Activated T-cell treated with anti-CD3 and anti-CD28 coated beads, Interleukin-2, amount 50 U/mL, for 72 hours (primary cell): ENCODE results near the gene DAGLA. TPM values are rescaled to one million over a fixed set of nuclear protein-coding genes. Genes with fewer than 3 reads are reported as not detected.

ENCODE experiments used
- ATAC-seq, 2 donors: fragments of 150-1000 bp; cut with Tn5 transposase; replicated peaks in 1 of 2; 2 replicates each; pipeline ENCODE4 v1.10.0; 2021; ENCODE audit warnings: moderate library complexity in 2 of 2, mild to moderate bottlenecking in 1 of 2
- DNase-seq, 2 donors: peaks; one replicate each; pipeline ENCODE4 v3.0.0; 2021 to 2022; ENCODE audit warnings: mixed read lengths in 1 of 2
- H3K27ac Mint-ChIP-seq: one replicate; pipeline ENCODE4 v1.8.0; 2022; ENCODE audit warnings: mild to moderate bottlenecking, moderate library complexity, mixed read lengths
- H3K27me3 Mint-ChIP-seq: one replicate; pipeline ENCODE4 v1.8.0; 2022; ENCODE audit warnings: low read depth, mixed read lengths
- H3K36me3 Mint-ChIP-seq, 2 donors: one replicate each; pipeline ENCODE4 v1.8.0; 2022; ENCODE audit warnings: mixed read lengths in 2 of 2, mild to moderate bottlenecking in 1 of 2; ENCODE audit not compliant: insufficient read depth in 2 of 2
- H3K4me1 Mint-ChIP-seq: one replicate; pipeline ENCODE4 v1.8.0; 2022; ENCODE audit warnings: low read depth, mixed read lengths
- H3K4me3 Mint-ChIP-seq, 2 donors: one replicate each; pipeline ENCODE4 v1.8.0; 2022; ENCODE audit warnings: mild to moderate bottlenecking in 2 of 2, mixed read lengths in 2 of 2, moderate library complexity in 2 of 2
- H3K9me3 Mint-ChIP-seq, 2 donors: one replicate each; pipeline ENCODE4 v1.8.0; 2022; ENCODE audit warnings: mixed read lengths in 2 of 2
- total RNA-seq, 2 donors: library from RNA; stranded (reverse); gene quantifications; one replicate each; pipeline ENCODE4 v1.2.3, GENCODE V29; 2022

Gene DAGLA
- total RNA-seq, 2 donors from 2014 or later: 0.05 to 0.09 TPM

DNA sequence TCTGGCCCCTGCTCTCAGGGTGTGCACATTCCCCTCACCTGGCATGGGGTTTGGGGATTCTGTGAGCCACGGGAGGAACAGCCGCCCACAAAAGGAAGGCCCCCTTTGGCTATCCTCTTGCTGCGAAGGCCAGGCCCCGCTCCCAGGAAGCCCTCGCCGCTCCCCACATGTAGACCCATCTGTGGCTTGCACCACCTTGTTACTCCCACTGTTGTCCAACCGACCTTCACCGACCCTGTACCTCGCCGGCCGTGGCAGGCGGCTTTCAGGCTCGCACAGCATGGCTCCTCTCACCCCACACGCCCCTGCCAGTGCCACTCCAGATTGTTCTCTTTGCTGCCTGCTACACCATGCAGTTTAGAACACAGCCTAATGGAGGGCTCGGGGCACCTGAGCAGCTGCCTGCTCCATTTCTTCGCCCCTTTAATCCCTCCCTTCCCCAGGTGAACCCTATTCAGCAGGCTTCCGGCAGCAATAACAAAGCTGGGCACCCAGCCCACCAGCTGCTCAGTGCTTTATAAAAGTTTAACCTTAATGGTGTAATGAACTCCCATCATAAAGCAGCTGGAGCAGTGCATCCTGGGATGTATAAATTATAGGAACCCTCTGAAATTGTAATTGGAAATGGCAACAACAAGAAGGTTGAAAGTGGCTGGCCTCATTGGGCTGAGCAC is 10.7 kb downstream of the DAGLA start:
- Mint-ChIP-seq H3K9me3 (no peaks in the 10 kb centered on the region), H3K36me3 (no peaks in the 10 kb centered on the region), H3K4me3 (no peak overlapping the region), H3K4me1 (peaks cover 6% of the 10 kb centered on the region), H3K27ac (no peak overlapping the region), H3K27me3 (no peaks in the 10 kb centered on the region)
- DNase-seq: no peak
- ATAC-seq: no peak

DNA sequence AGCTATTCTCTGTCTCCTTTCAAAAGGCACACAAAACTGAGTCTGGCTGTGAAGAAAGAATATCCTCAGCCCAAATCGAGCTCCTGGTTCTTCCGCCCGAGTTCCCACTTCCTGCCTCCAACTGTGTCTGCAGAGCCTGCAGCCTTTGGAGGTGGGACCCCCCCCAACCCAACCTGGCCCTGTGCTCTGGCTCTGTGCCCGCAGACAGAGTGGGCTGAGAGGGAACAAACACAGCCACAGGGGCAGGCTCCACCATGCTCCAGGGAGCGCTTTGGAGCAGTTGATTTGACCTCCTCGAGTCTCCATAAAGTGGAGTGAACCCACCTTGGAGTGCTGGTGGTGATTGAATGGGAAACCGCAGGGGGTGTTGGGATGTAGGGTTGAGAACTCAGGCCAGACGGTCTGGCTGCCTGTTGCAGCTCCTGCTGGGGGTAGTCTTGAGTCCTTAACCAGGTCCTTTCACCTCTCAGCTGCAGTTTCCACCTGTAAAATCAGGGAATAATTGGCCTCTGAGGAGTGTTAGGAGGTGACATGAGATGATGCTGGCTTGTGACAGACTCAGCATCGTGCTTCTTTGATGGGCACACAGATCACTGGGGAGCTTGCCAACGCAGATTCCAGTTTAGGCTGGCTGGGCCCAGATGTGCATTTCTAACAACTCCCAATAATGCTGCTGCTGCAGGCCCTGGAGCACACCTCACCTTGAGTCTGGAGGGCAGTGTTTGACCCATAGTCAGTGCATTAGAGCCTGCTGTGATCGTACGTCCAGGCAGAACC is 11.4 kb downstream of the DAGLA start:
- Mint-ChIP-seq H3K9me3 (no peaks in the 10 kb centered on the region), H3K4me3 (no peak overlapping the region), H3K27me3 (no peaks in the 10 kb centered on the region), H3K27ac (no peak overlapping the region), H3K4me1 (peaks cover 11% of the 10 kb centered on the region), H3K36me3 (no peaks in the 10 kb centered on the region)
- ATAC-seq: no peak
- no peak for DNase-seq

DNA sequence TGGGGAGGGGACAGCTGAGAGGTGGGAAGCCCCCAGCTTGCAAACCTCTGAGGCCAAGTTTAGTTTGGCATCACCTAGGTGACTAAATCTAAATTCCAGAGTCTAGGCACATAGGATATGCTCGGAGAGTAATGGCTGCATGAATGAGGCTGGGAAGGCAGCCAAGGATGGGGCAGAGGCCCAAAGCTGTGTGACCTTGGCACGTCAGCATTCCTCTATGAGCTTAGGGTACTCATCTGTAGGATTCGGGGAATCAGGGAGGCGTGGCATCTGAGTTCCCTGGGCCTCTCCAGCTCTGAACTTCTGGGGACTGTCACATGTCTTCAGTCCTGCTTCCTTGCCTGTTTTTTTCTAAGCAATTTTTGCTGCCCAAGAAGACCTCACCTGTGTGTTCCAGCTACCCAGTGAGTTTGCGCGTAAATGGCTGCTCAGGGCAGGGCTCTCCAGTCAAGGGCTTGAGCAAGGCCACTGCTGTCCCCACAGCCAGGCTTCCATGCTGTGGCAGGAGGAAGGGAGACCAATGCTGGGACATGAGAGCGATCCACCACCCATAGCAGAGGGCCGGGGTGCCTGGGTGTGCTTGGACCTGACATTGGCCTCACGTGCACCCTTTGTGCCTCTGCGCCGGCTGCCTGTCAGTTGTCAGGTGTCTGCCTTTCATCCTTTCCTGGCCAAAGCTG is 13.9 kb downstream of the DAGLA start:
- no peaks in the 10 kb centered on the region for H3K27me3 Mint-ChIP-seq
- no peaks in the 10 kb centered on the region for H3K9me3 Mint-ChIP-seq
- peaks cover 20% of the 10 kb centered on the region for H3K4me1 Mint-ChIP-seq
- no peaks in the 10 kb centered on the region for H3K36me3 Mint-ChIP-seq
- ATAC-seq: no peak
- no peak overlapping the region for H3K4me3 Mint-ChIP-seq
- H3K27ac Mint-ChIP-seq: no peak overlapping the region
- no peak for DNase-seq

DNA sequence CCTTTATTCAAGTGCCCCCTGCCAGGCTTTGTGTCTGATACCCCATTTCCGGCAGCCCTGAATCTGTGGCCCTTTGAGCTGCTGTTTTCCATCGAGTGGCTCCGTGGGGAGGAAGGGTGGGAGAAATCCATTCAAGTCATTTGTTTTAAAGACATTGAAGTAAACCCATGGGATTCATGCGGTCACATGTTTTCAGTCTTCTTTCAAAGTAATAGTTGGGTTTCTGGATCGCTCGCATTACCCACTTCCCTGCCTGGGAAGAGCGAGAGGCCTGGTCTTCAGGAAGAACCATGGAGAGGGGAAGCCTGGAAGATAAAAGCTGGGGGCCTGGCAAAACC is 14.4 kb downstream of the DAGLA start:
- no peak for DNase-seq
- Mint-ChIP-seq H3K27me3 (no peaks in the 10 kb centered on the region), H3K36me3 (no peaks in the 10 kb centered on the region), H3K4me1 (peaks cover 20% of the 10 kb centered on the region), H3K27ac (no peak overlapping the region), H3K4me3 (no peak overlapping the region), H3K9me3 (no peaks in the 10 kb centered on the region)
- no peak for ATAC-seq

DNA sequence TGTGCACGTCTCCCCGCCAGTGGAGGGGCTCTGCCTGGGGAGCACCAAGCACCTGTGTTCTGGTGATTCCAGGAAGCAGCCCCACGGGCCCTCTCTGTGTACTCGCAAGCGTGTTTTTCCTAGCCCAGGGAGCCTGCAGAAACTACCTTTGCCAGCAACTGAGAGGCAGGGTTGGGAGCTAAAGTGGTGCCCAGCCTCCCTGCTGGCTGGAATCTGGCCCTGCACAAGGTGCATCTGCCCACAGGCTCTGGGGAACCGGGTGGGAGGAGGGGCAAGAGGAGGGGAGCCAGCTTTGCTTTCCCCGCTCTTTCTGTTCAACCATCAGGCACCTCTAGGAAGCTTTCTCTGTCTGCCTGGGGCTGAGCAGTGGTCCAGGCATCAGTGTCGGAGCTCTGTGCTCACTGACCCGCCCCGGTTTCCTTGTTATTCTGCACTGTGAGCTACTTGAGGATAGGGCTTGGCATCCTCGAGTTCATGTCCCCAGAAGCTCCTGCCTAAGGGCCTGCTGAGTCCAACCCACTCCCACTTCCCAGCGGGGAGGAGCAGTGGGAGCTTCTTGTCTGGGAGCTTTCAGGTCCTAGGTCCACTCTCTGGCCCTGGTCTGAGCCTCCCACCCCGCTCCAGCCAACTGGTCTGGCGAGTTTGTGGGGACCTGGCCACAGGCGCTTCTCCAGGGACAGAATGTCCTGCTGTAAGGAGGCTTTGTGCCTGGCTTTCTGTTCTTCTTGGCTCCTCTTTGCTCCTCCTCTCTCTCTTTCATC is 14.9 kb downstream of the DAGLA start:
- Mint-ChIP-seq H3K27me3 (no peaks in the 10 kb centered on the region), H3K36me3 (no peaks in the 10 kb centered on the region), H3K4me3 (peak overlapping the region; percentile 33 to 66), H3K27ac (no peak overlapping the region), H3K9me3 (no peaks in the 10 kb centered on the region), H3K4me1 (peaks cover 20% of the 10 kb centered on the region)
- ATAC-seq (no peak), DNase-seq (no peak)

DNA sequence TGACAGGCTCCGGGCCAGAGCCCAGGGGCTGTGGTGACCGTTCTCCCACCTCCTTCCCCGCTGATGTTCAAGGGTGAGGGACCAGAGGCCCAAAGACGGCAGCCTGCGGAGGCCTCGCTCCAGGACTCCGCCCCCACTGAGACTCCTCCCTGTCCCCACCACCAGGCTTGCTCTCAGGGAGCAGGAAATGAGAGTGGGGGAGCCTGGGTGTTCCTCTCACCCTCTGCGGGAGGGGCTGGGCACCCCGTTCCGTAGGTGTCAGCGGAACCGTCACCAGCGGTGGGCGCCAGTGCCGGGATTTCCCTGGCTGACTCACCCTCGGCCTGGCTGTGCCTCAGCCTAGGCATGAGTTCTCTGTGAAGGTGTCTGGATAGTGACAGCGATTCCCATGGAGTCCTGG is 15.7 kb downstream of the DAGLA start:
- Mint-ChIP-seq H3K4me1 (peaks cover 20% of the 10 kb centered on the region), H3K36me3 (no peaks in the 10 kb centered on the region), H3K27me3 (no peaks in the 10 kb centered on the region), H3K9me3 (no peaks in the 10 kb centered on the region), H3K4me3 (peak overlapping the region; percentile 33 to 66), H3K27ac (peak overlapping the region; percentile 88)
- ATAC-seq (peak; percentile 99), DNase-seq (peak; percentile 92 to 94)

DNA sequence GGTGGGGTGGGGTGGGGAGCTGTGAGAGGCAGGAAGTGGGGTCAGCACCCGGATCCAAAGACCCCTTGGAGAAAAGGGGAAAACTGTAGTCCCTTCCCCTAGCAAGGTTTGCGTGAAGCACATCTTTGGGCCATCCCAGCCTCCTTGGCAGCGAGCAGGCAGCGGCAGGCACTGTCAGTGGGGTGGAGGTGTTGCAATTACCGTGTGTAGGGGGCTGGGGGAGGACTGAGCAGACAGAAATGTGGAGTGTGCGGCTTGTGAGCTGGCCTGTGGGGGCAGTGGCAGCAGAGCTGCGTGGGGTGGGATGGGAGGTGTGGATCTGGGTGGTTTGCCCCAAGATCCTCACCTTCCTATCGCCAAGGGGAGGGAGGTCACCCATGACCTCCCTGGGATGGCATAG is 16.4 kb downstream of the DAGLA start:
- H3K4me1 Mint-ChIP-seq: peaks cover 20% of the 10 kb centered on the region
- ATAC-seq: no peak
- peak overlapping the region; percentile 16 for H3K27ac Mint-ChIP-seq

DNA sequence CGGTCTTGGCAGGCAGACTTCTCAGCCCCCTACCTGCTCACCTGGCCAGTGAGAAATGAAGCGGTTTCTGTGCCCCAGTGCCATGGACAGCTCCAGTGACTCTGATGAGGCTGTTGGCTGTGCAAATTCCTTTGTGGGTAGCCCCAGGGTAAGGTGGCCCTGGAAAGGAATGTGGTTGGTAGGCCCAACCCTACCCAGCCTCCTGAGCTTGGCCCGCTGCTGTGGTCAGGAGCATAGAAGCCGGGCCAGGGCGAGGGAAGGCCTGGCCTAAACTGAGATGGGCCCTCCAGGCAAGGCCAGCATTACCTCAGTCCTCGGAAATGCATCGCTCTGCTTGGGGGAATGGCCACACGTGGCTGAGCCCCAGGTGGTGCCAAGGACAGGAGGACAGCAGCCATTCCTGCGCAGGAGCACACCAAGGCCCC is 16.9 kb downstream of the DAGLA start:
- Mint-ChIP-seq H3K9me3 (no peaks in the 10 kb centered on the region), H3K4me3 (no peak overlapping the region), H3K27me3 (no peaks in the 10 kb centered on the region), H3K4me1 (peaks cover 20% of the 10 kb centered on the region), H3K36me3 (no peaks in the 10 kb centered on the region), H3K27ac (no peak overlapping the region)
- DNase-seq (no peak), ATAC-seq (no peak)

More for the DNA sequence above, 16.4 kb downstream of the DAGLA start:
- no peaks in the 10 kb centered on the region for H3K9me3 Mint-ChIP-seq
- no peak for DNase-seq
- no peaks in the 10 kb centered on the region for H3K36me3 Mint-ChIP-seq
- H3K27me3 Mint-ChIP-seq: no peaks in the 10 kb centered on the region
- H3K4me3 Mint-ChIP-seq: no peak overlapping the region

DNA sequence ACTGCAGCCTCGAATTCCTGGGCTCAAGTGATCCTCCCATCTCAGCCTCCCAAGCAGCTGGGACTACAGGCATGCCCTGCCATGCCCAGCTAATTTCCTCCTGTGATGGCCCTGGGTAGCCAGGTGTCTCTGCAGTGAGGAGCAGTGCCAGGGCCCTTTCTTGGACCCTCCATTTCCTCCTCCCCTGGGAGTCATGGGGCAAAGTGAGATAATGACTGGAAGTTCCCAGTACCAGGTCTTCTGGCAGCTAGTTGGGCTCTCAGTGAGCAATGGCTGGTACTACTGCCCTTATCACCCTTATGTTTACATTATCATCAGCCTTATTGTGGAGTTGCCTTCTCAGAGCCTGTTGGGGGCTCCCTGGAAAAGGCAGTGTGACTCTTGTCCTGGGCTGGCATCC is 17.6 kb downstream of the DAGLA start:
- ATAC-seq (no peak), DNase-seq (no peak)
- H3K27me3 Mint-ChIP-seq: no peaks in the 10 kb centered on the region
- H3K4me1 Mint-ChIP-seq: peaks cover 24% of the 10 kb centered on the region
- H3K9me3 Mint-ChIP-seq: no peaks in the 10 kb centered on the region
- no peaks in the 10 kb centered on the region for H3K36me3 Mint-ChIP-seq
- no peak overlapping the region for H3K4me3 Mint-ChIP-seq
- H3K27ac Mint-ChIP-seq: no peak overlapping the region

DNA sequence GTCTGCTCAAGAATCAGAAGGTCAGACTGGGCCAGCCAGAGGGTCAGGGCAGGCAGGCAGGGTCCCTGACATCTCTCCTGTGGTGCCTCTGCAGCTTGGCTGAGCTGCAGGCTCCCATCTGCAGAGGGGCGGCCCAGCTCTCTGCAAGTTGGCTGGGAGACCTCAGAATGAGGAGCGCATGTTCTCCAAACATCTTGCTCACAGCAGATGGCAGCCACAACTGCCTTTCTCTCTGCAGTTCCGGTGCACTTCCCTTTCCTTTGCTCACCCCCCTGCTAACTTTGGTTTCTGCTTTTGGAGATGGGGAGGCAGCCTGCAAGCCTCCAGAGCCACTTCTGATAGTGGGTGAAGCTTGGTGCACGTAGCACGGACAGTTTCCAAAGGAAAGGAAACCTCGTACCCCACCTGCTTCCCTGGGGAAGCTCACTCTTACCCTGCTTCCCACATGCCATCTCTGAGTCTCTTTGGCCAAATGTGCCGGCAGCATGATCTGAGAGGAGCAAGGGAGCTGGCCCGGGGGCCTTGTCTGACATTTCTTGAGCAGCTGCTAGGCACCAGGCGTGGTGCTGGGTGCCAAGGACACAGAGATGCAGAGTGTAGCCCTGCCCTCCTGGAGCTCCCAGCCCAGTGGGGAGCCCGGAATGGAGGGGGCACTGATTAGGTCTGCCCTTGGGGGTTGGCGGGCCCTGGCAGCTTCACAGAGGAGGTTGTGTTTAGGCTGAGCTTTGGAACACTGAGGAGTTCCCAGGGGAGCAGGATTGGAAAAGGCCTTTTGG is 18.2 kb downstream of the DAGLA start:
- ATAC-seq (no peak), DNase-seq (no peak)
- Mint-ChIP-seq H3K27ac (no peak overlapping the region), H3K27me3 (no peaks in the 10 kb centered on the region), H3K36me3 (no peaks in the 10 kb centered on the region), H3K4me1 (peaks cover 28% of the 10 kb centered on the region), H3K9me3 (no peaks in the 10 kb centered on the region), H3K4me3 (no peak overlapping the region)

DNA sequence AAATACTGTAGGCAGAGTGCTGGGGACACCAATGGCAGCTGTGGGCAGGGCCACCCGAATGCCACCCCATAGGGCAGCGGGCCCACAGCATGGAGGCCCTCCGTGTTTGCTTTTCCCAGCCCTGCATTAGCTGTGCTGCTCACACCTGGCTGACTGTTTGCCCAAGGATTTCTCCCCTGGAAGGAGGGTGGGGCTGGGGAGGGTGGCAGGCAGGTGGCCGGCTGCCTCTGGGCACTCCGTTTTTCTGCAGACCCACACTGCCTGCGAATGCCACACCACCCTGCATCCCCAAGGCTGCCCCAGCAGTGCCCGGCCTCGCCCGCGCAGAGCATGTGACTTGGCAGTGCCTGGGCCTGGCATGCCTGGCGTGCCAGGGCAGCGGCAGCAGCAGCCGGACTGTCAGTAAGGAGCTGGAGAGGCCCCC is 19.6 kb downstream of the DAGLA start:
- no peaks in the 10 kb centered on the region for H3K27me3 Mint-ChIP-seq
- DNase-seq: no peak
- H3K4me1 Mint-ChIP-seq: peaks cover 28% of the 10 kb centered on the region
- H3K4me3 Mint-ChIP-seq: no peak overlapping the region
- H3K27ac Mint-ChIP-seq: no peak overlapping the region
- no peaks in the 10 kb centered on the region for H3K9me3 Mint-ChIP-seq
- no peaks in the 10 kb centered on the region for H3K36me3 Mint-ChIP-seq
- no peak for ATAC-seq

DNA sequence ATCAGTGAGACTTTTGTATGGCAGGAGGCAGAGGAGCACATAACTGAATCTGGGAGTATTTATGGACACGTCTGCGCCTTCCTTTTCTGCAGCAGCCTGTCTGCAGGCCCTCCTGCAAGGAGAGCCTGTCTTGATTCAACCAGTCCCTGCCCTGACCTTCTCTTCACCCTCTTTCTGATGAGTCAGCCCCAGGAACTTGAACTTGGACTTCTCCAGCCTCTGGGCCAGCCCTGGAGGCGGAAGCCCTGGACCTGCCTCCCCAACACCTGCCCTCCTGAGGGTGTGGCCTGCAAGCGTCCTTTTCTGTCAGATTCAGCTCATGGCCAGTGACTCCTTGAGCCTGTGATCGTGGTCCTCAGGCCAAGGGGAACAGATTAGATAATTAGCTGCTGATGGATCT is 20.0 kb downstream of the DAGLA start:
- Mint-ChIP-seq H3K4me3 (no peak overlapping the region), H3K4me1 (peaks cover 28% of the 10 kb centered on the region), H3K36me3 (no peaks in the 10 kb centered on the region), H3K27ac (no peak overlapping the region), H3K9me3 (no peaks in the 10 kb centered on the region), H3K27me3 (no peaks in the 10 kb centered on the region)
- ATAC-seq (no peak), DNase-seq (no peak)
